ENCODE results near the gene CASP6.

Gene CASP6

DNA sequence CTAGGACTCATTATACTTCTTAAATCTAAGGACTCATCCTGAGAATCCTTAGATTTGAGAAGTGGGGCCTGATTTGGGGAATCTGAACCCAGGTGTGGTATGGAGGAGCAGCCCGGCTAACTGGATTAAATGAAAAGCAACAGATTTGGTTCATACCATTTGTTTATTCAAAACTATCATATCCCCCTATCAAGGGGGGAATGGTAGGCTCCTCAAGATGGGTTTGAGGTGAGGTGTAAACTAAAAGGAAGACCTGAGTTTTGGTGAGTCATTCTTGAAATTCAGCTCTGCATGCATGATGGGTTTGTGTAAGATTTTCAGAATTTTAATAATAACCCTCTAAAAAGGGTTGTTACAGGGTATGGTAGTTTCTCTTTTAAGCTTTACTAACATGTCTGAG, 53.4 kb downstream of the CASP6 start:
- no peak overlapping the region for H3K27ac ChIP-seq
- TF ChIP-seq ZFX (IDR thresholded peaks at IDR 0.05; ENCODE audit: borderline replicate concordance): no peak
- TF ChIP-seq, protein P1, sequence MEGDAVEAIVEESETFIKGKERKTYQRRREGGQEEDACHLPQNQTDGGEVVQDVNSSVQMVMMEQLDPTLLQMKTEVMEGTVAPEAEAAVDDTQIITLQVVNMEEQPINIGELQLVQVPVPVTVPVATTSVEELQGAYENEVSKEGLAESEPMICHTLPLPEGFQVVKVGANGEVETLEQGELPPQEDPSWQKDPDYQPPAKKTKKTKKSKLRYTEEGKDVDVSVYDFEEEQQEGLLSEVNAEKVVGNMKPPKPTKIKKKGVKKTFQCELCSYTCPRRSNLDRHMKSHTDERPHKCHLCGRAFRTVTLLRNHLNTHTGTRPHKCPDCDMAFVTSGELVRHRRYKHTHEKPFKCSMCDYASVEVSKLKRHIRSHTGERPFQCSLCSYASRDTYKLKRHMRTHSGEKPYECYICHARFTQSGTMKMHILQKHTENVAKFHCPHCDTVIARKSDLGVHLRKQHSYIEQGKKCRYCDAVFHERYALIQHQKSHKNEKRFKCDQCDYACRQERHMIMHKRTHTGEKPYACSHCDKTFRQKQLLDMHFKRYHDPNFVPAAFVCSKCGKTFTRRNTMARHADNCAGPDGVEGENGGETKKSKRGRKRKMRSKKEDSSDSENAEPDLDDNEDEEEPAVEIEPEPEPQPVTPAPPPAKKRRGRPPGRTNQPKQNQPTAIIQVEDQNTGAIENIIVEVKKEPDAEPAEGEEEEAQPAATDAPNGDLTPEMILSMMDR (IDR thresholded peaks at IDR 0.05): no peak

GRCh38 chr4:109648997-109649575, 54.2 kb downstream of the CASP6 start:
- H3K27ac ChIP-seq: no peak overlapping the region
- no peak for TF ChIP-seq ZFX (IDR thresholded peaks at IDR 0.05; ENCODE audit: borderline replicate concordance)
- TF ChIP-seq, protein P1 (IDR thresholded peaks at IDR 0.05): no peak

DNA sequence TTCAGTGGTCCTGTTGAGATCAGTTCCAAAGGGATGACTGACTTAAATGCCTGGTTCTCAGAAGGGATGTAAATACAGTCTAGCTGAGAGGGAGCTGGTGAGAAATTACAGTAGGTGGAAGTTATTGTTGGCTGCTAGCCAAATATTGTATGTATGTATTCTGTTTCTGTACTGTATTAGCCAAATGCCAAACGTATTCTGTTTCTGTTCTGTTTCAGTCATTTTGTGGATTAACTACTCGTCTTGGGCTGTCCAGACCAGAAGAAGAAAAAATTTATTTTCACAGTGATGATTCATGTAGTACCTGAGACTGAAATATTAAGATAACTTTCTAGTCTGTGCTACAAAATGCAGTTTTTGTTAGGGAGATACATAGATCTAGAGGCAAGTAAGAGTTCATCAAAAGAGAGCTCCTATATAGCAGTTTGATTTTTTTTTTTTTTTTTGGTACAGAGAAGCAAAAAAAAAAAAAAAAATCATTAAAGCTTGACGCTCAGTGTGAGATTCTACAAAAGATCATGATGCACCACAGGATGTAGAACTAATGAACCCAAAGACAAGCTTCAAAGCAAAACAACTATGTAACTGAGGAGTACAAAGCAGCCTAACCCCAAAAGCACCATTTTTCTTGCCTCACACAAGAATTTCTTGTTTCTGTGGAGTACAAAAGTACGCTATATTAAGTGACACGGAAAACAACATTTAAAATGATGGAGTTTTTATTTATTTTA, 54.8 kb downstream of the CASP6 start:
- TF ChIP-seq ZFX (IDR thresholded peaks at IDR 0.05; ENCODE audit: borderline replicate concordance): no peak
- TF ChIP-seq, protein P1 (IDR thresholded peaks at IDR 0.05): no peak

GRCh38 chr4:109645874-109646710, 57.2 kb downstream of the CASP6 start:
- TF ChIP-seq ZFX (IDR thresholded peaks at IDR 0.05; ENCODE audit: borderline replicate concordance): no peak
- TF ChIP-seq, protein P1 (IDR thresholded peaks at IDR 0.05): no peak
- no peak overlapping the region for H3K27ac ChIP-seq

More for the DNA sequence above, 54.8 kb downstream of the CASP6 start:
- H3K27ac ChIP-seq: no peak overlapping the region

DNA sequence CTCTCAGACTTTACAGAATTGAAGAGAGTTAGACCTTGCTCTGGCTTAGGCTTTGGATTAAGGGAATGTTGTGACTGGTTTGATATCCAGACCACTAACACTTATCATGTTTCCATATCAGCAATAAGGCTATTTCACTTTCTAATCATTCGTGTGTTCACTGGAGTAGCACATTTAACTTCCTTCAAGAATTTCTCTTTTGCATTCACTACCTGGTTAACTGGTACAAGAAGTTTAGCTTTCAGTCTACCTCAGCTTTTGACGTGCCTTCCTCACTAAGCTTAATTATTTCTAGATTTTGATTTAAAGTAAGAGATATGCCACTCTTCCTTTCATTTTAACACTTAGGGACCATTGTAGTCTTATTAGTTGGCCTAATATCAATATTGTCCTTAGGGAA, 62.6 kb downstream of the CASP6 start:
- TF ChIP-seq ZFX (IDR thresholded peaks at IDR 0.05; ENCODE audit: borderline replicate concordance): no peak
- TF ChIP-seq, protein P1 (IDR thresholded peaks at IDR 0.05): no peak

More for the DNA sequence above, 62.6 kb downstream of the CASP6 start:
- H3K27ac ChIP-seq: no peak overlapping the region
